Epithelial cell of proximal tubule (primary cell): Measurements from ENCODE around the gene SDK1. TPM values are rescaled to one million over a fixed set of nuclear protein-coding genes. Genes with fewer than 3 reads are reported as not detected.

Experiments used
- DNase-seq: peaks from one replicate; pipeline ENCODE4 v3.0.0-alpha.2; 2011; ENCODE audit warnings: low read depth
- H3K4me3 ChIP-seq: 2 replicates; pipeline ENCODE4 v1.5.1; 2011; ENCODE audit warnings: low read depth, mild to moderate bottlenecking, low read length
- total RNA-seq: library from RNA; depleted of rRNA; stranded (reverse); fragments of >200 nt; gene quantifications from 2 replicates; pipeline ENCODE4 v1.2.3, GENCODE V29; 2015
- TF ChIP-seq, protein P1 (sequence below): conservative IDR thresholded peaks from 2 replicates; pipeline ENCODE4 v1.5.1; 2012; ENCODE audit warnings: low read depth, mild to moderate bottlenecking, low read length

Gene SDK1
- total RNA-seq, 1 donor from 2014 or later = 0.75 TPM

- no peak overlapping the region for H3K4me3 ChIP-seq
- TF ChIP-seq, protein P1, sequence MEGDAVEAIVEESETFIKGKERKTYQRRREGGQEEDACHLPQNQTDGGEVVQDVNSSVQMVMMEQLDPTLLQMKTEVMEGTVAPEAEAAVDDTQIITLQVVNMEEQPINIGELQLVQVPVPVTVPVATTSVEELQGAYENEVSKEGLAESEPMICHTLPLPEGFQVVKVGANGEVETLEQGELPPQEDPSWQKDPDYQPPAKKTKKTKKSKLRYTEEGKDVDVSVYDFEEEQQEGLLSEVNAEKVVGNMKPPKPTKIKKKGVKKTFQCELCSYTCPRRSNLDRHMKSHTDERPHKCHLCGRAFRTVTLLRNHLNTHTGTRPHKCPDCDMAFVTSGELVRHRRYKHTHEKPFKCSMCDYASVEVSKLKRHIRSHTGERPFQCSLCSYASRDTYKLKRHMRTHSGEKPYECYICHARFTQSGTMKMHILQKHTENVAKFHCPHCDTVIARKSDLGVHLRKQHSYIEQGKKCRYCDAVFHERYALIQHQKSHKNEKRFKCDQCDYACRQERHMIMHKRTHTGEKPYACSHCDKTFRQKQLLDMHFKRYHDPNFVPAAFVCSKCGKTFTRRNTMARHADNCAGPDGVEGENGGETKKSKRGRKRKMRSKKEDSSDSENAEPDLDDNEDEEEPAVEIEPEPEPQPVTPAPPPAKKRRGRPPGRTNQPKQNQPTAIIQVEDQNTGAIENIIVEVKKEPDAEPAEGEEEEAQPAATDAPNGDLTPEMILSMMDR = no peak
- DNase-seq = no peak
These were observed 607.1 kb downstream of the SDK1 start for GRCh38 chr7:3908153-3908552.

DNA sequence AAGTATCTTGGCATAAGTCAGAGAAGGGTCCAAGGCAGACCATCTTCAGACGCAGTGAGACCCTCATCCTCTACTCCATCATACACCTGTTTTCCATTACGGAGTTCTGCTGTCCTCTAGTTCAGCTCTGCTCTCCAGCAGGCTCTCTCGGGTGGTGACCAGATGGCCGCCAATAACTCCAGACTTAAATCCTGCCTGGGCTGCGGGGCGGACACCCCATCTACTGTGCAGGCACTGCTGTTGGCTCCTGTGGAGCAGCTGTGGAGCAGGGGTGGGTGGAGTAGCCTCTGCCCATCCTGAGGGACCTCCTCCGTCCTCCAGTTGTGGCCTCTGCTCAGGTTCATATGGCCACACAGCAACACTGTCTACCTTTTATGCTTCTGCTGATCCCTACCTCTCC is 608.1 kb downstream of the SDK1 start:
- H3K4me3 ChIP-seq = no peak overlapping the region
- TF ChIP-seq, protein P1 = no peak
- DNase-seq = no peak

GRCh38 chr7:3910054-3910453 is 609.0 kb downstream of the SDK1 start:
- TF ChIP-seq, protein P1 = no peak
- no peak for DNase-seq

GRCh38 chr7:3911685-3912084 is 610.6 kb downstream of the SDK1 start:
- no peak overlapping the region for H3K4me3 ChIP-seq
- TF ChIP-seq, protein P1 = no peak
- DNase-seq = no peak

More at GRCh38 chr7:3910054-3910453, 609.0 kb downstream of the SDK1 start:
- H3K4me3 ChIP-seq = no peak overlapping the region

- H3K4me3 ChIP-seq = no peak overlapping the region
- DNase-seq = peak; percentile 52
- TF ChIP-seq, protein P1 = no peak
These were observed 611.2 kb downstream of the SDK1 start for GRCh38 chr7:3912291-3912690.

- TF ChIP-seq, protein P1 = no peak
- no peak for DNase-seq
- H3K4me3 ChIP-seq = no peak overlapping the region
These were observed 613.2 kb downstream of the SDK1 start for GRCh38 chr7:3914051-3914775.

DNA sequence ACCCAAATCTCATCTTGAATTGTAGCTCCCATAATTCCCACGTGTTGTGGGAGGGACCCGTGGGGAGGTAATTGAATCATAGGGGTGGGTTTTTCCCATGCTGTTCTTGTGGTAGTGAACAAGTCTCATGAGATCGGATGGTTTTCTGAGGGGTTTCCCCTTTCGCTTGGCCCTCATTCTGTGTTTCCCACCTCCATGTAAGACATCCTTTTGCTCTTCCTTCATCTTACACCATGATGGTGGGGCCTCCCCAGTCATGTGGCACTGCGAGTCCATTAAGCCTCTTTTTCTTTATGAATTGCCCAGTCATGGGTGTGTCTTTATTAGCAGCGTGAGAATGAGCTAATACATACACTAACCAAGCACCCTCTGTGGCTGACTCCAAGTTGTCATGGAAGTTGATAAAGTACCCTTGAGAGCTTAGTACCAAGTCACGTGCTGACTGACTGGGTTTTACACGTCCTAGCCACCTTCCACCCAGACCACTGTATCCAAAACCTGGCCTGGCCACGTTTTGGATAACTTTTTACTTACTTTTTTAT is 614.4 kb downstream of the SDK1 start:
- TF ChIP-seq, protein P1 = no peak
- H3K4me3 ChIP-seq = no peak overlapping the region
- DNase-seq = no peak
